ENCODE data around the gene UNC50.

Gene UNC50, protein sequence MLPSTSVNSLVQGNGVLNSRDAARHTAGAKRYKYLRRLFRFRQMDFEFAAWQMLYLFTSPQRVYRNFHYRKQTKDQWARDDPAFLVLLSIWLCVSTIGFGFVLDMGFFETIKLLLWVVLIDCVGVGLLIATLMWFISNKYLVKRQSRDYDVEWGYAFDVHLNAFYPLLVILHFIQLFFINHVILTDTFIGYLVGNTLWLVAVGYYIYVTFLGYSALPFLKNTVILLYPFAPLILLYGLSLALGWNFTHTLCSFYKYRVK

DNA sequence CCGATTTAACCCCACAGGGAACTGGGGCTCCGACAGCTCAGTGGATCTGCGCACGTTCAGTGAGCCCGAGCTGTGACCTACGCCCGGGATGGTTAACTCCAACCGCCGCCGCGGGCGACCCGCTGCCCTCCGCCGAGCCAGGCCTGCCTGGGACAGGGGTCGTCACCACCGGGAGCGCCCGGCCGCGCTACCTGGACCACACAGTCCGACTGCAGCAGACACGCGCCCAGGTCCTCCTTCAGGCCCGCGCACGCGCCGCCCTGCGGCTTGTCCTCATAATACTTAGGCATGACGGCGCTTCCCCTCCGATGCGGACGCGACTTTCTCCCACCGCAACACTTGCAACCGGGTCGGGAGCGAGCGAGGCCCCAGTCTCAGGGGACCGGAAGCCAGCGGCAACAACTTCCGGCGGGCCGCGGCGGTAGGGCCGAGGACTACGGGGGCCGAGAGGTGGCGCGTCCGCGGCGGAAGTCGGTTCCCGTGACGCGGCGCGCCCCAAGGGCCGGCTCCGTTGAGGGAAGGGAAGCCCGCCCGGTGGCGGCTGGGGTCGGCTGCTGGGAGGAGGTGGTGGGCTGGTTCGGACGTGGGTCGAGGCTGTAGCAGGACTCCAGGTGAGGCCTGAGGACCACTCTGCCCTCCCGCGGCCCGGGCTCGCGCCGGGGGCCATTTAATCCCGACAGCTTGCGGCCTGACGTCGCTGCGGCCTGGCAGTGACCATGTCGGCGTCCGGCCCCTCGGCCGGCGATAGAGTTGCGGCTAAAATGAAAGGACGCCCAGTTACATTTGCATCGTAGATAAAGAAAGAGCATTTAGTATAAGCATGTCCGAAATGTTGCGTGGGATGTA, at the start of gene UNC50, which contains the start of gene COA5:
TSS of gene UNC50 (plus strand) at position 474 of the 846 bp plus-strand sequence. CDS start 1,171 bp downstream, outside the sequence.
TSS of gene COA5 (minus strand) at position 397 of the 846 bp plus-strand sequence. CDS start at position 290, 107 bp downstream.
- DNase-seq (ENCODE audit: low read depth in 2 of 2): peak; percentile 77 to 86

- no peak for DNase-seq (ENCODE audit: low read depth in 2 of 2)
Observed at GRCh38 chr2:98558852-98559530, 49.4 kb upstream of the UNC50 start.

GRCh38 chr2:98559581-98559980, 48.8 kb upstream of the UNC50 start:
- no peak for DNase-seq (ENCODE audit: low read depth in 2 of 2)

- no peak for DNase-seq (ENCODE audit: low read depth in 2 of 2)
Observed at GRCh38 chr2:98560256-98560771, 48.1 kb upstream of the UNC50 start.

DNA sequence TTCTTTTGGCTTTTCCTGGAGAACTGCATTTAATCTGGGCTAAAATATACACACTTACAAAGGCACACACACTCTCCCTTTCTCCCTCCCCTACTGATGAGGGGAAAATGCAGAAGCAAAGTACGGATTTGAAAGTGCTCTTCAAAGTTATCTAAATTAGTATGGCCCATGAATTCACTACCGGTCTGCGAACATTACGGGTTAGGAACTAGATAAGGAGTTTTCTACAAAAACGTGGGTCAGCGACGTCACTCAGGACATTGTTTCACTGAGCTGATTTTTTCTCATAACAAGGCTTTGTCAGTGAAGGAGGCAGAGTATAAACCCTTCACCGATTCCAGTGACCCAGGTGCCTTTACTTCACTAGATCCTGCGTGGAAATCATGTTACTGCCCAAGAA, 47.4 kb upstream of the UNC50 start:
- no peak for DNase-seq (ENCODE audit: low read depth in 2 of 2)

DNA sequence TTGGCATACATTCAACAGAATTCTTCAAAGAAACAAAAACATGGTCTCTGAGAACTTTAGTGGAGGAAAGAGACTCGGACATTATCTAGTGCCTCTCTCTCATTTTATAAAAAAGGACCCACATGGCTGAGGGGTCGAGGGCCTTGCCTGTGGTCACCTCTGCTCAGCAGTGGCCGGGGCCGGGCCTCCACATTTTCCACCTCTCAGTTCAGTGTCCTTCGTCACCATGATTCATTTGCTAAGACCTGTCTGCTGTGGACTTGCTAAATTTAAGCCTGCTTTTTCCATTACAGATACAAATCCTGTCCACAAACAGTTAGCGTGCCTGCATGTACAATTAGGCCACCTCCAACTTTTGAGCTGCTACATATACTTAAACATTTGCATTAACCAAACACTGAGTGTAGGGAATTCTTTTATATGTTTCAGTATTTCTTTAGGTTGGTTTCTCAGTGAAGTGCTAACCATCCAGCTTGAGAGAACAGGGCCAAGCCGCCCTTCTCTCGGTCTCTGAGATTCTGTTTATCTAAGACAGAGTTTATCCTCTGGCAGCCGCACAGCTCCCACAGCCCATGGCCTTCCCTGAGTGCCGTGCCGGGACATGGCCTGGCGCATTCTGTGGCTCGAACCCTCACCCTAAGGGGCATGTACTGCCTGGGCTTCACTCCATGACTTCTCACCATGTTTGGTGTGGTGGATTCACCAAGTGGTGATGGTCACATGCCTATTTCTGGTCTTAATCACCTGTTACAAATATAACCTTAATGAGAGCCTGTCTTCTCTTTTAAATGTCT, 46.3 kb upstream of the UNC50 start:
- no peak for DNase-seq (ENCODE audit: low read depth in 2 of 2)

DNA sequence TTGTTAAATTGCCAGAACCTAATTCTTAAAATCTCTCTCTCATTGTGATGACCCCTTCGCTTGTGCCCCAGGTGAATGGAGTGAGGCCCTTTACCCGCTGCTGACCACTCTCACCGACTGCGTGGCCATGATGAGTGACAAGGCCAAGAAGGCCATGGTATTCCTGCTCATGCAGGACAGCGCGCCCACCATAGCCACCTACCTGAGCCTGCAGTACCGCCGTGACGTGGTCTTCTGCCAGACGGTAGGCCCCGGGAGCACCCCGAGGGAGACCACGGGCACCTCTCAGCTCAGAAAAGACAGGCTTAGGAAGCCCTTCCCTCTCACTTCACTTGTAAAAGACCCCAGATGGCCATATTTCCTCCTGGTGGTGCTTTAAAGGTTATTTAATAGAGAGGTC, 45.0 kb upstream of the UNC50 start:
- no peak for DNase-seq (ENCODE audit: low read depth in 2 of 2)

DNA sequence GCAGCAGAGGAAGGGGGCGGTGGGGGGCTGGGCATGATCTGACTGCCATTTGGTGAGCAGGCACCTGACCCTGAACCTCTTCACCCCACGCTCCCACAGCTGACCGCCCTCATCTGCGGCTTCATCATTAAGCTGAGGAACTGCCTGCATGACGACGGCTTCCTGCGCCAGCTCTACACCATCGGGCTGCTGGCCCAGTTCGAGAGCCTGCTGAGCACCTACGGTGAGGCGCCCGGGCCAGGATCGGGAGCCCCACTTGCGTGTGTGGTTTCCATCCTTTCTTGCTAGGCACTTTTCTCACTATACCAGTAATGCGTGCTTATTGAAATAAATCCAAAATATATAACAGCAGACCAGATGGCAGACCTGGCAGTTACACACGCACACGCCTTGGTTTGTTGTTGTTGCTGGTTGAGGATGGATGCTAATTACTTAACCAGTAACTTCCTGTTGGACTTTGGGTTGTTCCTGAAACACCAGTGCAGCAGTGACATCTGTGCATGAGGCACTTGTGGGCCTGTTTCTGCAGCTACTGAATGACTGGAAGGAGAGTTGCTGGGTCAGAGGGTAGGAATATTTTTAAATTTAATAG, 43.8 kb upstream of the UNC50 start:
- DNase-seq (ENCODE audit: low read depth in 2 of 2): no peak

- no peak for DNase-seq (ENCODE audit: low read depth in 2 of 2)
Observed at GRCh38 chr2:98565286-98565860, 43.0 kb upstream of the UNC50 start.

- DNase-seq (ENCODE audit: low read depth in 2 of 2): no peak
Observed at GRCh38 chr2:98565941-98566340, 42.4 kb upstream of the UNC50 start.

GRCh38 chr2:98568161-98568956, 40.0 kb upstream of the UNC50 start:
- DNase-seq (ENCODE audit: low read depth in 2 of 2): no peak

GRCh38 chr2:98569197-98569793, 39.1 kb upstream of the UNC50 start:
- DNase-seq (ENCODE audit: low read depth in 2 of 2): peak; percentile 63 to 69

DNA sequence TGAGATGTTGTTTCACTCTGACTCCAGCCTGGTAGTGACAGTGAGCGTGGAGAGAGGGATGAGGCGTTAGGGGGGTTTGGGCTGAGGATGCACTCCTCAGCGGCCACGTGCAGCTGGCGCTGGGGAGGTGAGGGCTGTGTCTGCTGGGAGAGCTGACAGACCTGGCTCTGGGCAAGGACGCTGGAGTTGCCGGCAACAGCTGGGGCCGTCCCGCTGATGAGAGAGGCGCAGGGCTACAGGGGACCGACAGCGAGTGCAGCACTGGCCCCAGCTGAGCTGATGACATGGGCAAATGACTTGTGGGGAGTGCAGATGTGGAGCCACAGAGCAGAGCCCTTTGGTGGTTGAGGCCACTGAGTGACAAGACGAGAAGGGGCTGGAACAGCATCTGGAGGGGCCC, 38.5 kb upstream of the UNC50 start:
- DNase-seq (ENCODE audit: low read depth in 2 of 2): no peak

DNA sequence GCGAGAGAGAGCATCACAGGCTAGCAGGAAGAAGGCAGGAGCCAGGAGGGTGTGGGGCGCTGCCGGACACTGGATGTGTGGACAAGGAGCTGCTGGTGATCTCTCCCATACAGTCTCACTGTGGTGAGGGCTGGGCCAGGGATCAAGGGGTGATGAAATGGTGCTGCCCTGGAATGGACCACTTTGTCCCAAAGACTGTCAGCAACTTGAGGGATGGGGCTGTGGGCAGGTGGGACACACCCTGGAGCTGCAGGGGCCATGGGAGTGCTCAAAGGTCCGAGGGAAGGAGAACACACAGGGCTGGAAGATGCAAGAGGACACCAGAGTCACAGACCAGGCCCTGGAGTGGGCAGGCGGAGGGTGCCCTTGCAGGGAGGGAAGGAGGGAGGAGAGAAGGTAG, 38.0 kb upstream of the UNC50 start:
- DNase-seq (ENCODE audit: low read depth in 2 of 2): no peak

DNA sequence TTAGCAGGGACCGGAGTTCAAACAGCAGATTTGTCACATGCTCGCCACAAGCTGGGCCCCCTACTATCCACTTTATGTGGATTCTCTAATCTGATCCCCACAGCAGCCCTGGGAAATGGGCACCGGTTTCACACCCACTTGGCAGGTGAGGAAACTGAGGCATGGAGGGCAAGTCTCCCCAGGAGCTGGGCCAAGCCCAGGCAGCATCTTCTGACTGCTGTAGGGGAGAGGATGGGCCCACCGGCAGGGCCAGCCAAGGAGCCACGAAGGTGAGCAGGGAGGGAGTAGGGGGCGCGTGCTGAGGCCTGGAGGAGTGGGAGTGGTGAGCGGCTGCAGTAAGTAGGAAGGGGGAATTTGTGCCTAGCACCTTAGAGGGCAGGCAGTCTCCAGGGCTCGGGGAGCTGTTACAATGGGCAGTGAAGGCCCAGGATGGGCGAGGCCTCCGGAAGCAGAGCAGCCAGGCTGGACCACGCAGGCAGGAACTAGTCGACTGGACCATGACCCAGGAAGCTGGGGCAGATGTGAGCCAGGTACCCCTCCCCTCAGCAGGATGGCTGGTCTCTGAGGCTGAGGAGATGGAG, 37.2 kb upstream of the UNC50 start:
- DNase-seq (ENCODE audit: low read depth in 2 of 2): no peak

- no peak for DNase-seq (ENCODE audit: low read depth in 2 of 2)
Observed at GRCh38 chr2:98571796-98572195, 36.6 kb upstream of the UNC50 start.

DNA sequence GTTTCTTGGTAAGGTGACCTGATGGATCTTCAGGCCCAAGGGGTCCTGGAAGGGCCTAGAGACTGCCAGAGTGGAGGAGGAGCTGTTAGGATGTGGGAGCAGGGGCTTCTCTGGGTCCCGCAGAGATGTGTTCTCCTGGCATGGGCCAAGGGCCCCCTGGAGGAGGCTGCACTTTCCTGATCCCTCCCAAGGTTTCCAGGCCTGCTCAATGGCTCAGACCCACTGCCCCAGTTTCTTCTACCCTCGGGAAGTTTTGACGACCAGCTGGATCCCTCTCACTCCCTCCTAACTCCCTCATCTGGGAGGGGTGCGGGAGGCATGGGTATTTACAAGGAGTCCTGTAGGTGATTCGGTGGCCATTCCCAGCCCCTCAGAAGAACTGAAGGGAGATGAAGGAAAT, 36.2 kb upstream of the UNC50 start:
- DNase-seq (ENCODE audit: low read depth in 2 of 2): no peak

GRCh38 chr2:98572676-98573075, 35.7 kb upstream of the UNC50 start:
- no peak for DNase-seq (ENCODE audit: low read depth in 2 of 2)

DNA sequence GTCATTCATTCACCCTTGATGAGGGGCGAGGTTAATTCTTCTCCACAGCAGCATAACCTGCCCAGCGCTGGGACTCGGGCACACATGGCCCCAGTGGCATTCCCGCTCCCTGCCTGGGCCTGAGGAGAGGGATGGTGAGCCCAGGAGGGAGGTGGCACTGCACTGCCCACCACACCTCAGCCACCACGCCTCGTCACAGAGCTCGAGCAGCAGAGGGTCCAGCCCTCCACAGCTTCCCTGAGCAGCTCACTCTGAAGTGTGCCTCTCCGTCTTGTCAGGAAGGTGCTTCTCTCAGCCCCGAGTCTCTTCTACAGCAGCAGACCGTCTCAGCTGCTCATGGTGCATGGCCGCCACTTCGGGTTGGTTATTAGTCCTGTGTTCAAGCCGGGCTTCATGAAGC, 35.0 kb upstream of the UNC50 start:
- DNase-seq (ENCODE audit: low read depth in 2 of 2): no peak

Measured in stimulated activated CD4-positive, alpha-beta T cell treated with anti-CD3 and anti-CD28 coated beads, Interleukin-1b, Interleukin-23, amount 100 ng/mL, for 4 hours (primary cell).